Kidney (tissue), 14 donors: ENCODE data around the gene ATP8B2. TPM values are rescaled to one million over a fixed set of nuclear protein-coding genes. Genes with fewer than 3 reads are reported as not detected.
"Not testable (repeated sequence)": the region's sequence is repeated elsewhere in the genome, so short reads cannot be mapped to it uniquely, and the experiment has no call there.

Experiments used
- DNase-seq, 5 donors: peaks; one replicate each; pipeline ENCODE4 v3.0.0-alpha.2; 2013 to 2020
- FAIRE-seq: peaks from 2 replicates; lab custom pipeline; 2012; peaks lifted over from hg19 to GRCh38; lab: Jason Lieb, UNC
- H3K27ac ChIP-seq, 2 donors: one replicate each; pipeline ENCODE4 v1.7.0; 2013; ENCODE audit warnings: low read depth in 2 of 2, low read length in 2 of 2, inconsistent platforms in 1 of 2
- H3K27me3 ChIP-seq: one replicate; pipeline ENCODE4 v1.7.1; 2013; ENCODE audit warnings: low read length, inconsistent platforms; ENCODE audit not compliant: control insufficient read depth, insufficient read depth
- H3K36me3 ChIP-seq, 3 donors: one replicate each; pipeline versions ENCODE4 v1.7.0 to v1.7.1; 2013; ENCODE audit warnings: low read length in 3 of 3, control low read depth in 1 of 3, inconsistent platforms in 1 of 3; ENCODE audit not compliant: insufficient read depth in 3 of 3, control insufficient read depth in 2 of 3
- H3K4me1 ChIP-seq, 3 donors: one replicate each; pipeline versions ENCODE4 v1.7.0 to v1.7.1; 2013; ENCODE audit warnings: low read length in 3 of 3, inconsistent platforms in 1 of 3, low read depth in 1 of 3; ENCODE audit not compliant: control insufficient read depth in 2 of 3, insufficient read depth in 2 of 3
- H3K4me3 ChIP-seq, 3 donors: one replicate each; pipeline versions ENCODE4 v1.7.0 to v1.8.1; 2013; ENCODE audit warnings: low read length in 3 of 3, control low read depth in 1 of 3, inconsistent platforms in 1 of 3
- H3K9ac ChIP-seq, 3 donors: one replicate each; pipeline versions ENCODE4 v1.7.0 to v1.7.1; 2013; ENCODE audit warnings: low read length in 3 of 3, control low read depth in 1 of 3, inconsistent platforms in 1 of 3
- H3K9me3 ChIP-seq, 3 donors: one replicate each; pipeline versions ENCODE4 v1.7.0 to v1.7.1; 2013; ENCODE audit warnings: low read length in 3 of 3, control low read depth in 1 of 3, inconsistent platforms in 1 of 3; ENCODE audit not compliant: control insufficient read depth in 2 of 3, insufficient read depth in 1 of 3
- intact Hi-C: fragments of 100-400 bp; cut with DNase I; formaldehyde crosslinking; loops from one replicate; pipeline ENCODE4 v1.11.1; 2022
- polyA plus RNA-seq: library from polyadenylated mRNA; stranded (reverse); fragments of 350-450 nt; fragmentation: Illumina TruSeq; extraction: RNeasy Lipid Tissue Mini Kit (QIAGEN cat#74804); gene quantifications from one replicate; pipeline ENCODE4 v1.2.3, GENCODE V29; 2014; ENCODE audit warnings: low read depth, low replicate concordance; ENCODE audit not compliant: insufficient read depth
- total RNA-seq: library from RNA; stranded (reverse); fragmentation: NEBNext Ultra II Directional; extraction: Animal tissue kit (Norgen Biotek cat#: 25700); gene quantifications from one replicate; pipeline ENCODE4 v1.2.1, GENCODE V29; 2021
- TF ChIP-seq, protein P1 (sequence below): IDR thresholded peaks from 3 replicates; pipeline ENCODE4 v1.5.1; 2012; ENCODE audit warnings: mild to moderate bottlenecking, moderate library complexity, borderline replicate concordance; ENCODE audit not compliant: insufficient read depth; ENCODE audit errors: extremely low read depth
- donor health status: control.
- donor health status: control.
- donor health status: control.
- donor health status: control.
- donor health status: control.
- donor health status: DM: yes; HTN: yes; CAD: no.
- donor health status: Normal renal cell carcinoma (clear cell type).

Gene ATP8B2
- total and polyA plus RNA-seq, 2 donors from 2014 or later, result 6.2 to 40.9 TPM

DNA sequence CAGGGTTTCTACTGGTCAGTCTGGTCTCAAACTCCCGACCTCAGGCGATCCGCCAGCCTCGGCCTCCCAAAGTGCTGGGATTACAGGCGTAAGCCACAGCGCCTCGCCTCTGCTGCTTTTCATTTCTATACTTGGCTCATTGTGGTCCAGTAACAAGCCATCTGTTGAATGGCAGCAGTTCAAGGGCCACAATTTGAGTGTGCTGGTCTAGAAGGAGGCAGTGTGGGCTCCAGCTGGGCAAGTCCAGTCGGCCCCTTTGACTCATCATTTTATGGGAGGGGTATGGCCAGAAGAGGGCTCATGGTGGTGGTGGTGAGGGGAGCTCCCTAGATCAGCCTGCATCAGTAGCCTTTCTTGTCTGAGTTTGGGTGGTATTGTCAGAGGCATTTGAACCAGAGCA lies 33.2 kb downstream of the ATP8B2 start:
- Histone ChIP-seq H3K27me3 (no peaks in the 10 kb centered on the region), H3K9ac (no peak overlapping the region), H3K4me3 (no peak overlapping the region), H3K36me3 (no peaks in the 10 kb centered on the region), H3K27ac (no peak overlapping the region), H3K9me3 (no peaks in the 10 kb centered on the region), H3K4me1 (peaks cover 2 to 8% (median 2%) of the 10 kb centered on the region in 3 donors)
- DNase-seq (no peak), FAIRE-seq (no peak)
- intact Hi-C loops, result no loop called here
- TF ChIP-seq, protein P1, sequence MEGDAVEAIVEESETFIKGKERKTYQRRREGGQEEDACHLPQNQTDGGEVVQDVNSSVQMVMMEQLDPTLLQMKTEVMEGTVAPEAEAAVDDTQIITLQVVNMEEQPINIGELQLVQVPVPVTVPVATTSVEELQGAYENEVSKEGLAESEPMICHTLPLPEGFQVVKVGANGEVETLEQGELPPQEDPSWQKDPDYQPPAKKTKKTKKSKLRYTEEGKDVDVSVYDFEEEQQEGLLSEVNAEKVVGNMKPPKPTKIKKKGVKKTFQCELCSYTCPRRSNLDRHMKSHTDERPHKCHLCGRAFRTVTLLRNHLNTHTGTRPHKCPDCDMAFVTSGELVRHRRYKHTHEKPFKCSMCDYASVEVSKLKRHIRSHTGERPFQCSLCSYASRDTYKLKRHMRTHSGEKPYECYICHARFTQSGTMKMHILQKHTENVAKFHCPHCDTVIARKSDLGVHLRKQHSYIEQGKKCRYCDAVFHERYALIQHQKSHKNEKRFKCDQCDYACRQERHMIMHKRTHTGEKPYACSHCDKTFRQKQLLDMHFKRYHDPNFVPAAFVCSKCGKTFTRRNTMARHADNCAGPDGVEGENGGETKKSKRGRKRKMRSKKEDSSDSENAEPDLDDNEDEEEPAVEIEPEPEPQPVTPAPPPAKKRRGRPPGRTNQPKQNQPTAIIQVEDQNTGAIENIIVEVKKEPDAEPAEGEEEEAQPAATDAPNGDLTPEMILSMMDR, result no peak

DNA sequence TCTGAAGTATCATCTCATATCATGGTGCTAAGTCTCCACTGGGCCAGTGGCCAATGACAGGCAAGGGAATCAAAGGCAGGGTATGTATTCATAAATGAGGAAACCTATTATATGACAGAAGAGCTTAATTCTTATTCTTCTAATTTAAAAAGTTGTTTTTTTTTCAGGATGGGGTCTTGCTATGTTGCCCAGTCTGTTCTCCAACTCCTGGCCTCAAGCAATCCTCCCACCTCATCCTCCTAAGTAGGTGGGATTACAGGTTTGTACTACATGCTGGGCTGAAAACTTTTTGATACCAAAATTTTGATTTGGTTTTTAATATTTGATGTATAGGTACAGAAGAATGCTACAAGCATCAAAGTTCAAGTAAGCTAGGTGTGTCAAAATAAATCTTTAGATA lies 35.0 kb downstream of the ATP8B2 start:
- intact Hi-C loops, result no loop called here
- H3K27me3 ChIP-seq, result no peaks in the 10 kb centered on the region
- no peak overlapping the region for H3K4me3 ChIP-seq
- no peak overlapping the region for H3K9ac ChIP-seq
- H3K27ac ChIP-seq, result no peak overlapping the region
- H3K36me3 ChIP-seq, result no peaks in the 10 kb centered on the region
- TF ChIP-seq, protein P1, result no peak
- FAIRE-seq (no peak), DNase-seq (no peak)
- no peaks in the 10 kb centered on the region for H3K4me1 ChIP-seq
- no peaks in the 10 kb centered on the region for H3K9me3 ChIP-seq

DNA sequence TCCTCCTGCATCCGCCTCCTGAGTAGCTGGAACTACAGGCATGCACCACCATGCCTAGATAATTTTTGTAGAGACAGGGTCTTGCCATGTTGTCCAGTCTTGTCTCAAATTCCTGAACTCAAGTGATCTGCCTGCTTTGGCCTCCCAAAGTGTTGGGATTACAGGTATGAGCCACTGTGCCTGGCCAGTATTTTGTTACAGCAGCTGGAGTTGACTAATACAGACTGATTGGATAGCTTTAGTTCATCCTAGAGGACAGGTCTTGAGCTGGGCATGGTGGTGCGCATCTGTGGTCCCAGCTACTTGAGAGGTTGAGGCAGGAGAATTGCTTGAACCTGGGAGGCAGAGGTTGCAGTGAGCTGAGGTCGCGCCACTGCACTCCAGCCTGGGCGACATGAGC lies 35.6 kb downstream of the ATP8B2 start:
- H3K27me3 ChIP-seq, H3K4me1 ChIP-seq, H3K36me3 ChIP-seq, H3K27ac ChIP-seq, DNase-seq, intact Hi-C loops, H3K9ac ChIP-seq, H3K4me3 ChIP-seq, H3K9me3 ChIP-seq, FAIRE-seq: not testable (repeated sequence)

DNA sequence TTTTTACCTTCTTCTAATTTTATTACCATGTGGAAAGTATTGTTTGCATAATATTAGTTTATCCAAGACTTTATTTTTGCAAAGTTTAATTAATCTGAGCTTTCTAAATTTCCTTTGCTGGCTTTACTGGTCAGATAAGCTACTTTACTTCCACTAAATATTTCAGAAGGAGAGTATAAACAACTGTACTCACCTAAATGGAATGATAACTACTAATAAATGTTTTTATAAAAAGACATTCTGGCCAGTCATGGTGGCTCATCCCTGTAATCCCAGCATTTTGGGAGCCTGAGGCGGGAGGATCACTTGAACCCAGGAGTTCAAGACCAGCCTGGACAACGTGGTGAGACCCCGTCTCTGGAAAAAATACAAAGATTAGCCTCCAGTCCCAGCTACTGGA lies 36.0 kb downstream of the ATP8B2 start:
- H3K4me1 ChIP-seq, result no peaks in the 10 kb centered on the region
- TF ChIP-seq, protein P1, result no peak
- DNase-seq (no peak), FAIRE-seq (no peak)
- no peaks in the 10 kb centered on the region for H3K9me3 ChIP-seq
- H3K27ac ChIP-seq, result no peak overlapping the region
- intact Hi-C loops, result no loop called here
- H3K4me3 ChIP-seq, result no peak overlapping the region
- no peak overlapping the region for H3K9ac ChIP-seq
- H3K27me3 ChIP-seq, result no peaks in the 10 kb centered on the region
- H3K36me3 ChIP-seq, result no peaks in the 10 kb centered on the region
